MM.1S (cell line): Measurements from ENCODE around the gene ZNF416.

Source experiments
- DNase-seq: peaks from one replicate; pipeline ENCODE4 v3.0.0-alpha.2; 2015
- H2AFZ ChIP-seq: fragments of 300-600 bp; sonication (generic); 2 replicates; pipeline ENCODE4 v1.6.0; 2016; ENCODE audit warnings: antibody characterized with exemption, low read length
- H3F3A ChIP-seq: fragments of 300-600 bp; sonication (generic); 2 replicates; pipeline ENCODE4 v1.6.1; 2016; ENCODE audit warnings: mild to moderate bottlenecking, antibody characterized with exemption, low read length, moderate library complexity, mixed read lengths; ENCODE audit not compliant: insufficient read depth
- H3K27ac ChIP-seq: fragments of 300-600 bp; sonication (generic); 2 replicates; pipeline ENCODE4 v1.5.1; 2016; ENCODE audit warnings: mild to moderate bottlenecking, low read length
- H3K27me3 ChIP-seq: fragments of 300-600 bp; sonication (generic); replicated peaks from 2 replicates; pipeline ENCODE4 v1.6.0; 2016; ENCODE audit warnings: low read length; ENCODE audit not compliant: insufficient read depth
- H3K36me3 ChIP-seq: fragments of 300-600 bp; sonication (generic); replicated peaks from 2 replicates; pipeline ENCODE4 v1.6.1; 2016; ENCODE audit warnings: mild to moderate bottlenecking, low read length, mixed read lengths; ENCODE audit not compliant: insufficient read depth
- H3K4me1 ChIP-seq: fragments of 300-600 bp; sonication (generic); 2 replicates; pipeline ENCODE4 v1.6.1; 2016; ENCODE audit warnings: low read length, mixed read lengths
- H3K4me2 ChIP-seq: fragments of 300-600 bp; sonication (generic); 2 replicates; pipeline ENCODE4 v1.6.0; 2016; ENCODE audit warnings: low read depth, low read length
- H3K4me3 ChIP-seq: fragments of 300-600 bp; sonication (generic); 2 replicates; pipeline ENCODE4 v1.5.1; 2016; ENCODE audit warnings: low read length, mixed read lengths
- H3K79me2 ChIP-seq: fragments of 300-600 bp; sonication (generic); 2 replicates; pipeline ENCODE4 v1.6.1; 2016; ENCODE audit warnings: mixed run types, low read length, mixed read lengths
- H3K9ac ChIP-seq: fragments of 300-600 bp; sonication (generic); 2 replicates; pipeline ENCODE4 v1.6.1; 2016; ENCODE audit warnings: low read length, mixed read lengths
- H3K9me2 ChIP-seq: fragments of 300-600 bp; sonication (generic); replicated peaks from 2 replicates; pipeline ENCODE4 v1.6.1; 2016; ENCODE audit warnings: mild to moderate bottlenecking, low read length, mixed read lengths; ENCODE audit not compliant: insufficient read depth
- H3K9me3 ChIP-seq: fragments of 300-600 bp; sonication (generic); replicated peaks from 2 replicates; pipeline ENCODE4 v1.6.1; 2016; ENCODE audit warnings: mild to moderate bottlenecking, low read length, mixed read lengths; ENCODE audit not compliant: insufficient read depth
- H4K20me1 ChIP-seq: fragments of 300-600 bp; sonication (generic); 2 replicates; pipeline ENCODE4 v1.6.1; 2016; ENCODE audit warnings: mild to moderate bottlenecking, low read length, moderate library complexity, mixed read lengths; ENCODE audit not compliant: insufficient read depth
- CTCF ChIP-seq: fragments of 300-600 bp; sonication (generic); IDR thresholded peaks from 2 replicates; pipeline ENCODE4 v1.5.1; 2016; ENCODE audit warnings: antibody characterized with exemption, low read length, mixed read lengths
- EZH2 ChIP-seq: fragments of 300-600 bp; sonication (generic); optimal IDR thresholded peaks from 2 replicates; pipeline ENCODE3; 2017; ENCODE audit warnings: low read depth, mild to moderate bottlenecking, antibody characterized with exemption, low read length, mixed read lengths
- EZH2phosphoT487 ChIP-seq: fragments of 300-600 bp; sonication (generic); IDR thresholded peaks from 2 replicates; pipeline ENCODE4 v1.6.1; 2018; ENCODE audit warnings: antibody characterized with exemption, low read length

The ZNF416 gene

DNA sequence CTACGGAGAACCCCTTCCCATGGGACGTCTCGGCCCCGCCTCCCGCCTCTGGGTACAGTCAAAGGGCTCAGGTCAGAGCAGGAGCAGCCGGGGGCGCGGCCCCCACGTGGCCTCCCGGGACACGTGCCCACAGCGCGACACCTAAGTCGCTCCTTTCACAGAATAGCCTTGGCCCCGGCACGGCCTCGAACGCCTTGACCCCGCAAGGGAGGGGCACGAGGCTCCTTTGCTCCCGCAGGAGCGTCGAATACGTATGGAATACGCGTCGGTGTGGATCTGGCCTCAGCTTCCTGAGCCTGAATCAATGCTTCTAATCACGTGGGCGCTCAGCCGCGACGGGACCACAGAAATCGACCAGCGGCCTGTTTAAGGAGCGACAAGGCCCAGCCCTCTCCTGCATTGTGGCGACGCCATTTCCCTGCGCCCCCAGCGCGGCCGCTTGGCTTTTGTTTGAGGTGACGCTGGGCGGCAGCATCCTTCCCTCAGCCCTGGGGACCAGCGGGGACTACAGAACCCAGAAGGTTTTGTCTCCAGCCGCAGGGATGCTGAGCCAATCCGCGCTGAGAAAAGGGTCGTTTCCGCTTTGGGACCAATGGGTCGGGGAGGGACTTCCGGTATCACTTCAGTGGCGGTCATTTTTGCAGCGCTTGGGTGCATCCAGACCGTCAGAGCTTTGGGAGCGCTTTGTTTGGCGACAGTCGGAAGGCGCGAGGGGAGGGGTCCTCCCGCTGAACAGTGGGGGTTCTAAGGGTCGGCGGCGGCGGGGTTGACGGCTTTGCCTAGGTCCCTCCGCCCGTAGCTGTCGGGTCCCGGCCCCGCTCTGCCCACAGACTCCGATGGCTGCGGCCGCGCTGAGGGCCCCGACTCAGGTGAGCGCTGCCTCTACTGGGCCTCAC, 5.1 kb upstream of the ZNF416 start, which contains the start of gene ZIK1:
TSS of gene ZIK1 (plus strand) at position 625 of the 896 bp plus-strand sequence. CDS start at position 837, 212 bp downstream.
- no peaks in the 10 kb centered on the region for H3K9me3 ChIP-seq
- no peaks in the 10 kb centered on the region for H3K36me3 ChIP-seq
- no peaks in the 10 kb centered on the region for H3K79me2 ChIP-seq
- no peak within 1 kb of the TSS for H3K27ac ChIP-seq
- TF ChIP-seq EZH2: no peak
- no peak for TF ChIP-seq CTCF
- no peak for TF ChIP-seq EZH2phosphoT487
- no peaks in the 10 kb centered on the region for H3F3A ChIP-seq
- DNase-seq: no peak
- H3K9ac ChIP-seq: no peak within 1 kb of the TSS
- no peaks in the 10 kb centered on the region for H3K9me2 ChIP-seq
- H4K20me1 ChIP-seq: no peaks in the 10 kb centered on the region
- no peak within 1 kb of the TSS for H3K4me2 ChIP-seq
- no peak within 1 kb of the TSS for H2AFZ ChIP-seq
- H3K27me3 ChIP-seq: no peaks in the 10 kb centered on the region
- no peaks in the 10 kb centered on the region for H3K4me1 ChIP-seq
- no peak within 1 kb of the TSS for H3K4me3 ChIP-seq

GRCh38 chr19:57583104-57583520, 4.4 kb upstream of the ZNF416 start:
- Histone ChIP-seq H3K9ac (no peak overlapping the region), H3K4me1 (peaks cover 2% of the 10 kb centered on the region; the same call in 1 of the 2 replicates), H3K36me3 (no peaks in the 10 kb centered on the region), H3F3A (no peaks in the 10 kb centered on the region), H3K4me3 (no peak overlapping the region), H4K20me1 (no peaks in the 10 kb centered on the region), H3K27me3 (no peaks in the 10 kb centered on the region), H3K79me2 (peaks cover 5% of the 10 kb centered on the region), H3K4me2 (no peak overlapping the region), H3K9me2 (no peaks in the 10 kb centered on the region), H2AFZ (no peak overlapping the region), H3K9me3 (no peaks in the 10 kb centered on the region), H3K27ac (no peak overlapping the region)
- no peak for DNase-seq
- no peak for TF ChIP-seq EZH2phosphoT487
- no peak for TF ChIP-seq EZH2
- TF ChIP-seq CTCF: no peak

GRCh38 chr19:57576661-57577060, 2.0 kb downstream of the ZNF416 start:
- Histone ChIP-seq H3K79me2 (peaks cover 14% of the 10 kb centered on the region), H3K27me3 (no peaks in the 10 kb centered on the region), H3K4me3 (no peak overlapping the region), H3K36me3 (peaks cover 33% of the 10 kb centered on the region), H3K9me2 (no peaks in the 10 kb centered on the region), H2AFZ (no peak overlapping the region), H3K27ac (no peak overlapping the region), H4K20me1 (no peaks in the 10 kb centered on the region), H3K9ac (no peak overlapping the region), H3K9me3 (no peaks in the 10 kb centered on the region), H3K4me1 (peaks cover 9% of the 10 kb centered on the region; the same call in 1 of the 2 replicates), H3K4me2 (no peak overlapping the region), H3F3A (no peaks in the 10 kb centered on the region)
- TF ChIP-seq EZH2 (no peak), EZH2phosphoT487 (no peak), CTCF (no peak)
- no peak for DNase-seq
